ENCODE measurements around the gene TARS1. TPM values are rescaled to one million over a fixed set of nuclear protein-coding genes. Genes with fewer than 3 reads are reported as not detected.
"Not testable (repeated sequence)": the region's sequence is repeated elsewhere in the genome, so short reads cannot be mapped to it uniquely, and the experiment has no call there.

TARS1 gene
- total RNA-seq, 1 donor from 2014 or later: 67.7 TPM

DNA sequence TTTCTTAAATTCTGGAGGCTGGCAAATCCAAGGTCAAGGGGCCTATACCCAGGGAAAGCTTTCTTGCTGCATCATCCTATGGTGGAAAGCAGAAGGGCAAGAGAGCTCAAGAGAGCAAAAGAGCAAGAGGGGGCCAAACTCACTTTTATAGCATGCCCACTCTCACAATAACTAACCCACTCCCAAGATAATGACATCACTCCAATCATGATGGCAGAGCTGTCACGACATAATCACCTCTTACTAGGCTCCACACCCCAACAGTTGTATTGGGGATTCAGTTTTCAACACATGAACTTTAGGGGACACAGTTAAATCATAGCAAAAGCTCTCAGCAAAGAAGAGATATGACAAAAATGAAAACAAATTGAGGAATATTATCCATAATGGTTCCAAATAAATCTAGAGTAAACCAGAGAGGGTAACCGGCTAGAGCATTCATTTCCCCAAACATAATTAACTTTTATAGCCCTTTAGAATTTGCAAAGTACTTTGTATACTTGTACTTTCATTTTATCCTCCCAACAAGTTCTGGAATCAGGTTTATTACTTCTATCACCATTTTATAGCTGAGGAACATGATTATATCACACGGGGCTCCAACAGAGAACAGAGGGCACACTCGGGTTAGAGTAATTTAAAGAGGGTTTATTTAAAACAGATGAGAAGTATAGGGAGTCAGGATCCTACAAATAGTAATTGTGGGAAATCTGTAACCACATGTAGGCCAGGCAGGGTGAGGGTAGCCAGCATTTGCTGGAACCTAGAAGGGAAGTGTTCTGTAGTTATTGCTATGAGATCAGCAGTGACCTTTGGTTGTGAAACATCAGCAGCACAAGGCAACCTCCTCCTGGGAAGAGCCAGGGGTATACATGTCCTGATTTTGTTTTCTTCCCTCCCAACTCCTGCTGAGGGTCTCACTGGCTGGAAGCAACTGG is 7.2 kb upstream of the TARS1 start:
- intact Hi-C loops (cut with DNase I): loop anchor here (2.0 kb wide), 1 partner anchor 501 kb away; no protein-coding TSS in a partner anchor
- ATAC-seq (no peak), DNase-seq (ENCODE audit: missing footprints) (no peak)

DNA sequence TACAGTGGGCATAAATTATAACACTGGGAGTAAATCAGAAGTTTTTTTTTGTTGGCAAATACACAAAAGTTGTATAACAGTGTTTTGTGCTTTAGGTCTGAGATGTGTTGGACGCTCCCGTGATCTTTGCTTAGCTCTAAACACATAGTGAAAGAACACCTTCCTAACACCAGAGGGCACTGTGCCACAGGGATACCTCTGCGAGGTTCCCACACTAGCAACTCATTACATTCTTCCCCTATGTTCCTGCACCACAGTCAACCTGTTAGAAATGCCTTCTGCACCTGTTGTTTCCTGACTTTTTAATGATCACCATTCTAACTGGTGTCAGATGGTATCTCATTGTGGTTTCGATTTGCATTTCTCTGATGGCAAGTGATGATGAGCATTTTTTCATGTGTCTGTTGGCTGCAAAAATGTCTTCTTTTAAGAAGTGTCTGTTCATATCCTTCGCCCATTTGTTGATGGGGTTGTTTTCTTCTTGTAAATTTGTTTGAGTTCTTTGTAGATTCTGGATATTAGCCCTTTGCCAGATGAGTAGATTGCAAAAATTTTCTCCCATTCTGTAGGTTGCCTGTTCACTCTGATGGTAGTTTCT is 4.8 kb upstream of the TARS1 start:
- DNase-seq (ENCODE audit: missing footprints): not testable (repeated sequence)
- intact Hi-C loops (cut with DNase I): loop anchor here (2.0 to 5.0 kb wide), 2 partner anchors 499 to 536 kb away; no protein-coding TSS in a partner anchor
- peak; percentile 26 for ATAC-seq

DNA sequence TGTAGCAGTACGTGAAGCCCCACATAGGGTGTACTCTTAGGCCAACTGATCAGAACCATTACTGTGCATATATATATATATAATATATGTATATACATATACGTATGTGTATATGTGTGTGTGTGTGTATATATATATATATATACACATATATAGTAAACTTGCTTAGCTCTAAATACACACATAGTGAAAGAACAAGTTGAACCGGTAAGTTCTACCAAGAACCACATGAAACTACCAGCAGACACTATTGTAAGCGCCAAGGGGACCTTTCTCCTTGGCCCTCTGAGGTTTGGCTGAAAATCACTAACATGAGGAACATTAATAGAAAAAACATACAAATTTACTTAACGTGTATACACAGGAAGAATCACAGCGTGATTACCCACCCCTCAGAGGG is 1.8 kb upstream of the TARS1 start:
- DNase-seq (ENCODE audit: missing footprints) (no peak), ATAC-seq (no peak)
- intact Hi-C loops (cut with DNase I): loop anchor here (5.0 kb wide), 1 partner anchor 533 kb away; no protein-coding TSS in a partner anchor

DNA sequence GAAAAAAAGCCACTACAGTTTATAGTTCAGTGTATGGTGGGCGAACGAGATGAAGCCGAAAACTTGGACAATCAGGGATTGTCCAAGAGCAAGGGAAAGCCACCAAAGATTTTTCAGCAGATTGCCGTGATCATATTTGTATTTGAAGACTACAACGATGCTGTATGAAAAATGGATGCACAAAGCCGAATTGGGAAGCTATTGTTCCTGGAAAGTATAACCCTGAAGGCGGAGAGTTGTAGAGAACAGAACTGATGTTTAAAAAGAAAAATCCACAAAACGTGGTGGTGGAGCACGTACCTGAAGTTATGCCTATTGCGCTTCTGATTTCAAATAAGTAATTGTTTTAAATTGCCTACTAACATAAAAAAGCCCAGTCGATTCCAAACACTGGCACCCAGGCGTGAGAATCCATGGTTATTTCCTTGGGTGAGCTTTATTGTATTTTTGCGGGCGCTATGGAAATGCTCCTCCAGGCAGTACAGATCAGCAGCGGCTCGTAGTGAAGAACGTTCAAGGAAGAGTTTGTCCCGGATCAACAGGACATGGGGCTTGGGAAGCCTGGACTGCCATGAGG is 772 bp upstream of the TARS1 start:
- ATAC-seq (no peak), DNase-seq (ENCODE audit: missing footprints) (no peak)
- intact Hi-C loops (cut with DNase I): loop anchor here (2.0 to 10.0 kb wide), 3 partner anchors 532 to 1475 kb away; partner anchors contain the start of genes AMACR, BRIX1 and RAD1

DNA sequence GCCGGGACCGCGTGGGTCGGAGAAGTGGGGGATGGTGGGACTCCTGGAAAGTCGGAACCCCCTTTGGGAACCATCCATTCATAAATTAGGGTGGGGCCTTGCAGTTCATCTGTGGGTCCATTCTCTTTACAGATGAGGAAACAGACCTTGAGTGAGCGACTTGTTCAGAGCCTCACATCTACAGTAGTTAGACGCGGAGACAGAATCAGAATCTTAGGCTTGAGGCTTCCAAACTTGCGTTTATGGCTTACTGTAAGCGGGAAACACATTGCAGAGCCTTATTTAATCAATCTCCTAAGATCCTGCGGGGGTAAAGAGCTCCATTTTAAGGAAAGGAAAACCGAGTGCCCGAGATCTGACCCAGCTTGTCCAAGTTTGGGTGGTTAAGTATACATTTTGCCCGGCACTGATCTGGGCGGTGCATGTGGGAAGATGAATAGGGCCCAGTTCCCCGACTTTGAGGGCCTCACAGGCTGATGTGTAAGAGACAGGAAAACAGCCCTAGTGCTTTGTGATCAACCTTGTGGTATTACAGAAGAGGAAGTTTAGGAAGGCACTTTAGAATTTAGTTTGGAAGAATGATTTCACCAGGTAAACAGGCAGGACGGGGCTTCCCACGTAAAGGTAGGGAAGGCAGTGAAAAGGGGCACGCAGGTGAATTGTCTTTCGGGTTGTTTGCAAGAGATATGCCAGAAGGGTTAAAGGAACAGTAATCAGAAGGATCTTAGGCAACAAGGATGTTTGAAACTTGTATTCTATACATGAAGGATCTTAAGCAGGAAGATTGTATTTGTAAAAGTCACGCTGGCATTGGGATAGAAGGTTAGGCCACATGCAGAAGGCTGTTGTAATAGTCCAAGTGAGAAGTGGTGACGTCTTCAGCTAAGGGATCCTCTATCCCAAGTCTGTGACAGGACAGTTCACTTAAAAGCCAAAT is 744 bp downstream of the TARS1 start:
- intact Hi-C loops (cut with DNase I): loop anchor here (2.0 to 10.0 kb wide), 2 partner anchors 567 to 1473 kb away; partner anchors contain the start of genes AMACR, BRIX1 and RAD1
- no peak for DNase-seq (ENCODE audit: missing footprints)
- no peak for ATAC-seq

DNA sequence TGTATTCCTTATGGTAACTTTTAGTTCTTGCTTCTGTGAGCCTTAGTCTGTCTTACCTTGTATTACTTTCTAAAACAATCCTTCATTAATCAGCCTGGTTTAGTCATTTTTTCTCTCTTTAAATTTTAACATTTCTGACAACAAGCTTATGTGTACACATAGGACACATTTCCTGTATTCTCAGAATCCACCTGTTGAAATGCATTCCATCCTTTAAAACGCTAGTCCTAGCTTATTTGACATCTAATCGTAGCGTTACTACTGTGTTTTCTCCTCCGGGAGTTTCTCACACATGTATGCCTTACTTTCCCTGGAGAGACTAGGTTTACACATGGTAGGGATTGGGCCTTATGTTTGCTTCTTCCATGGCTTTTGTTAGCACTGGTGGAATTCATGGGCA is 3.8 kb downstream of the TARS1 start:
- DNase-seq (ENCODE audit: missing footprints) (no peak), ATAC-seq (no peak)
- intact Hi-C loops (cut with DNase I): loop anchor here (10.0 kb wide), 1 partner anchor 1470 kb away; the partner anchor contains the start of genes BRIX1 and RAD1

DNA sequence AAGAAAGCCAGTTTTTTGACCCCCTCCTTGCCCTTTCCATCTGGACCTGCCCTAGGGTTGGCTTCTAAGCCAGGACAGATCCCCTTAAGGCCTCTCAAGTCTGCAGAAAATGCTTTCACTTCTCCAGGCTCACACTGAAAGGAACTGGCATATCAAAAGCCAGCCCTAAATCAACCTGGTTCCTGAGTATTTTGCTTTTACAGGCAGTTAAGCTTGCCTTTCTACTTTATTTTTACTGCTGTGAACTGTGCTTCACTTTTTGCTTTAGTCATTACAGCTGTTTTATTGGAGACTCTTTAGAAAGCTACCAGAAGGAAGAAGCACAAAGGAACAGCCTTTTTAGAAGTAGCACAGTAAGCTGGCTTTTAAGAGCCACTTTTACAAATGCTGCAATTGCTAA is 5.0 kb downstream of the TARS1 start:
- ATAC-seq: no peak
- no peak for DNase-seq (ENCODE audit: missing footprints)
- intact Hi-C loops (cut with DNase I): loop anchor here (10.0 kb wide), 1 partner anchor 1469 kb away; the partner anchor contains the start of genes BRIX1 and RAD1

DNA sequence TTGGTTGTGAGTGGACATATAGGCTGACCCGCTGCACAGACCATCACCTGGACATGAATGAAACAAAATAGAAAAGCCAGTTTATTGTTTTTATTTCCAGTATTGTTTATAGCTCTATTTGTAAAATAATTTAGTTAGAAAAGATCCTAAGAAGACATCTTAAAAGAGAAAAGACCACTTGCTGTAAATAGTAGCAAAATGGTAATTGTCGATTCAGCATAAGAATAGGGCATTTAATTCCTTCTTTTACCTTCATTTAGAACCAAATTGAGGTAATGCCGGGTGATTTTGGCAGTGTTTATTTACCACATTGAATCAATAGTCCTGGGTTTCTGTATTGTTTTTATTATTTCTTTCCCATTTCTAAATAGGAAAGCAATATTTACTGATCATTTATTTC is 7.4 kb downstream of the TARS1 start:
- ATAC-seq (no peak), DNase-seq (ENCODE audit: missing footprints) (no peak)
- intact Hi-C loops (cut with DNase I): loop anchor here (10.0 kb wide), 1 partner anchor 1467 kb away; the partner anchor contains the start of genes BRIX1 and RAD1

DNA sequence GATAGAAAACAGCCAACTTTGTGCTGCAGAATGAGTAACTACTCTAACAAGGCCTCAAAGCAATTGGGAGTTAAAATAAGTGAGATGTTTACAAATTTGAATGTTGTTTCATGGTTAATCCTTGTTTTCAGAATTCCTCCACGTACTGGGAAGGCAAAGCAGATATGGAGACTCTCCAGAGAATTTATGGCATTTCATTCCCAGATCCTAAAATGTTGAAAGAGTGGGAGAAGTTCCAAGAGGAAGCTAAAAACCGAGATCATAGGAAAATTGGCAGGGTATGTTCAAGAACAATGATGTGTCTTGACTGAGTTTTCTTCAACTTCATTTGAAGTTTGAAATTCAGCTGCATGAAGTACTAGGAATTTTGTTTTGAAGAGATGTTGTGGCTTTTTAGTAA is 16.4 kb downstream of the TARS1 start:
- ATAC-seq (peak; percentile 39), DNase-seq (ENCODE audit: missing footprints) (no peak)
- intact Hi-C loops (cut with DNase I): no loop called here

DNA sequence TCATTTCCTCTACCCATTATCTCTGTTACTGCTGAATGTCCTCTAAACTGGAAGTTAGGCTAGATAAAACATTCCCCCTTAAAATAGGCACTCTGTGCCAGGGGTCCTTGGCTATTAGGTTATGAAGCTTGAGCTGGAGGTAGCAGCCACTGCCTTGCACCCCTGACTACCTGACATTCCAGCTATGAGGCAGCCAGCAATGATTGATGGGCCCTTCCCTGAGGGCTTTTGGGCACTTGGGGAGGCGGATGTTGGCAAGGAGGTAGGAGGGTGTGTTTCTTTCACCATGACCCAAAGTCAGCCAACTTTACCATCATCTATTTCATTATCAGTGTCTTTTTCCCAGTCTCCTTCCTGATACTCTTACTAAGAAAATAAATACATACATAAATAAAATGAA is 17.1 kb downstream of the TARS1 start:
- DNase-seq (ENCODE audit: missing footprints) (no peak), ATAC-seq (no peak)
- intact Hi-C loops (cut with DNase I): no loop called here

DNA sequence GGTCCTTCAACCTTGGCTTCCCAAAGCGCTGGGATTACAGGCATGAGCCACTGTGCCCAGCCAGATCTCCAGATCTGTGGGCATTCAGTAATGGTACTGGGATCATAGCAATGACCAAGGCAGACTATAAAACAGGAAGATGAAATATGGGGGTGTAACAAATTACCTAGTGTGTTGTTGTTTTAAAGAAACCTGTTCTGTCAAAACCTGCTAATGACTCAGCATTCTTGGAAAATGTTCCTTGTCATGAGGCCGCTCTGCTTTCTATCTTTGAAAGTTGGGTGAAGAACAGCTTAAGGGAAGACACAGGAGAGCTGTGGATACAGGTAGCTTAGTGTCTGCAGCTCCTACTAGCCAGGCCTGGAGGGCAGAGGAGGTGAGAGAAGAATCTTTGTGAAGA is 19.4 kb downstream of the TARS1 start:
- intact Hi-C loops (cut with DNase I): no loop called here
- ATAC-seq: no peak
- no peak for DNase-seq (ENCODE audit: missing footprints)

DNA sequence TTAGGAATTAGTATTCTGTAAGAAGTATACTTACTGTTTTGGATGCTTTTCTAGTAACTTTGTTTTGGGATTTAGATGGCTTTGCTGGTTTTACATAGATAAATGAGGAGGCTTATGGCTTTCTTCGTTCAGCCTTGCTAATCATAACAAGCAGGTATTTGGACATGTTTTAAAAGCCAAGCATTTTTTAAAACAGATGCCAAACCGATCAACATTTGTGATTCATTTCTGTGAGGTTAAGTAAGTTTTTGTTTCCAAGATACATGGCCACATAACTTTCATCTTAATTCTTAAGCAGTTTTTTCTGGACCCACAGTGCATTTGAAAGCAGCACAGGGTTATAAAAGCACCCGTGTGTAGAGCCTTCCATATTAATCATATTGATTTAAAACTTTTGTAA is 21.7 kb downstream of the TARS1 start:
- DNase-seq (ENCODE audit: missing footprints) (no peak), ATAC-seq (no peak)
- intact Hi-C loops (cut with DNase I): no loop called here

DNA sequence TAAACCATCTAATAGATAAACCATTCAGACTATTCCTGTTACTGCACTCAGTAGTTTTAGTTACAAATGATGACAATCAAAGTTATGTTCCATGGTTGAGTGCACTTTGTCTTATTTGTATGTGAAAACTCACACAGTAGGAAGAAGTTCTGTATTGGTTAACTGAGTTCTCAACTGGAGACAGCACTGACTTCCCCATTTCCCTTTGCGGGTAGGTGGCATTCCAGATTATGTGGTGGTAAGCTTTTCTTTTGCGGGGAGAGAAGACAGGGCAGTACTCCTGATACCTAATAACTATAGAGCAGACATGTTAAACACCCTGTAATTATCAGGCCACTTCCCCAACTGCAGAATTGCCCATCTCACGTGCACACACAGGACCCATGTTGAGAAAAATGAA is 24.4 kb downstream of the TARS1 start:
- ATAC-seq: no peak
- intact Hi-C loops (cut with DNase I): no loop called here

DNA sequence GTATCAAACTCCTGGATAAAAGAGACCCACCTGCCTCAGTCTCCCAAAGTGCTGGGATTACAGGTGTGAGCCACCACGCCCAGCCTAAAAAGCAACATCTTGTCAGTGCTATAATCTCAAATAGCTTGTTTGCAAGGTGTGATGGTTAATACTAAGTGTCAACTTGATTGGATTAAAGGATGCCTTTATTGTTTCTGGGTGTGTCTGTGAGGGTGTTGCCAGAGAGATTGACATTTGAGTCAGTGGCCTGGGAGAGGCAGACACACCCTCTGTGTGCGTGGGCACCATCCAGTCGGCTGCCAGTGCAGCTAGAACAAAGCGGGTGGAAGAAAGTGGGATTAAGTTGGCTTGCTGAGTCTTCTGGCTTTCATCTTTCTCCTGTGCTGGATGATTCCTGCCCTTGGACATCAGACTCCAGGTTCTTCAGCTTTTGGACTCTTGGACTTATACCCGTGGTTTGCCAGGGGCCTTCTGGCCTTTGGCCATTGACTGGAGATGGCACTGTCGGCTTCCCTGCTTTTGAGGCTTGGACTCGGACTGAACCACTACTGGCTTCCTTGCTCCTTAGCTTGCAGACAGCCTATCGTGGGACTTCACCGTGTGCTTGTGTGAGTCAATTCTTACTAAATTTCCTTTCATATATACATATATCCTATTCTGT is 28.1 kb downstream of the TARS1 start:
- DNase-seq (ENCODE audit: missing footprints) (no peak), ATAC-seq (no peak)
- intact Hi-C loops (cut with DNase I): no loop called here

More for the DNA sequence above, 24.4 kb downstream of the TARS1 start:
- no peak for DNase-seq (ENCODE audit: missing footprints)

DNA sequence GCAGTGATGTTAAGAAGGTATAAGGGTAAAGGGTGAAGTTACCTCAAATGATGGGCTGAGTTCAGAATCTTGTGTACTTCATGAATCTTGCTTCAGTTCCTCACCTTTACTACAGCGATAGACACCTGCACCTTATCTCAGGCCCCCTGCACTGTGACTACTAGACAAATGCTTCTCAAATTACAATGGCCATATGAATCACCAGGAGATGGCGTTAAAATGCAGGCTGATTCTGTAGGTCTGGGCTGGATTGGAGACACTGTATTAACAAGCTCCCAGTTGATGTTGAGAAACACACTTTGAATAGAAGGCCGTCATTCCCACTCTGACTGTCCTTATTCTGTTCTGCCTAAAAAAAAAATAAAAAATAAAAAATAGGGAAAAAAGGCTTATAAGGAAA is 29.8 kb downstream of the TARS1 start:
- DNase-seq (ENCODE audit: missing footprints) (no peak), ATAC-seq (peak; percentile 23)
- intact Hi-C loops (cut with DNase I): no loop called here

DNA sequence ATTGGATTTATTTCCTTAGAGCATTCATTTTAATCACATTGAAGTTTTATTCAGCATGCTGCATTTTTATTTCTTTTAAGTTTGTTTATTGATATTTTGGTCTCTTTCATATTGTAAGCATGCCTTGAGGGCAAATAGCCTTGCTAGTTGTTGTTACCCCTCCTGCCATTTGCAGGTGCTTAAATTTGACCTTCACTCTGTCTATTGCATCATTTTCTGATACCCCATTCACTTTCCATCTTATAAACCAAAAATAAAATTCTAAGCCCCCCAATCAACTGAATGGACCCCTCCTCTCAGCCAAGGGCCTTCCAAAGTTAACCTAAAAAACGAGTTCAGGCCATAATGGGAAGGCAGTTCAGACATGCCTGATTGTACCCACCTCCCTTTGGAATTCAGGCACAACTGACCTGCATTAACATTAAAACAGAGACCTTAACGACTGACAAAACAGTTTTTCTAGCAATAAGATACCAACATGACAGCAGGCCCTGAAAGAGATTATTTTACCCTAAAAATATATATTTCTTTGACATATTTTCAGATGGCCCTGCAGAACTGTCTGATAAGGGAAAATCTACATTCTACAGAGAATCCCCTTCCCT is 32.1 kb downstream of the TARS1 start:
- intact Hi-C loops (cut with DNase I): no loop called here
- ATAC-seq: no peak
- DNase-seq (ENCODE audit: missing footprints): no peak

DNA sequence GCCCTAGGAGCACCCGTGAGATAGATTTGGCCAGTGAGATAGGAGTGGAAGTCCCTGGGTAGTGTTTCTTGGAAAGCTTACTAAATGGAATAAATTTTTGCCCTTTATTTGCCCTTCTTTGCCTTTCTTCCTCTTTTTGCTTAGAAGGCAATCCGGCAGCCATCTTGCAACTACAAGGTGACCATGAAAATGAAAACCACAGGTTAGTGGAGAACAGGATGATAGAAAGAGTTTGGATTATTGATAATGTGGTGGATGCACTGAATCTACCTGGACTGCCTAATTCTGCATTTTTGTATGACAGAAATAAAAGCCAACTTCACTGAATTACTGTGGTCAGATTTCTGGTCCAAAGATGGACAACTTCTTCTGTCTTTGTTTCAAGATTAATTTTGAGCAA is 33.2 kb downstream of the TARS1 start:
- ATAC-seq (no peak), DNase-seq (ENCODE audit: missing footprints) (no peak)
- intact Hi-C loops (cut with DNase I): no loop called here

Measured in Right ventricle myocardium inferior (tissue), 1 donor.